Activated CD4-positive, alpha-beta T cell treated with anti-CD3 and anti-CD28 coated beads, Interleukin-2, amount 50 U/mL, for 24 hours (primary cell): ENCODE data around the gene ANK2.

ENCODE experiments used
- DNase-seq, 2 donors: peaks; one replicate each; pipeline ENCODE4 v3.0.0-alpha.2; 2020; ENCODE audit warnings: low read depth in 1 of 2, low spot score in 1 of 2

Gene ANK2

DNA sequence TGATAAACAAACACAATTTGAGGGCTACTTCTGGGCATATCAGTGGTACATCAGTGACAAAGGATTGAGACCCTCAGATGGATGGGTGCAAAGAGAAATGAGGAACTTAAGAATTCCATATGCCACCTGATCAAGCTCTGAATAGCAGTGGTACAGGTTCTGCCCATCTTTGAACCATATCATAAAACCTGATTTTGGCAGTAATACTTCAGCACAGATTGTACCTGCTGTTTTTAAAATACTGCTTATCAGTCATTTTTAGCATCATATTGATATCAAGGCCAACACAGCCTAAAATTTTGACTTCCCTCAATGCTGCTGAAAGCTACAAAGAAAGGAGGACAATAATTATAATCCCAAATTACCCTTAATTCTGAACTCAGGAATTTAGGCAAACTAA lies 41.5 kb downstream of the ANK2 start:
- DNase-seq = no peak

DNA sequence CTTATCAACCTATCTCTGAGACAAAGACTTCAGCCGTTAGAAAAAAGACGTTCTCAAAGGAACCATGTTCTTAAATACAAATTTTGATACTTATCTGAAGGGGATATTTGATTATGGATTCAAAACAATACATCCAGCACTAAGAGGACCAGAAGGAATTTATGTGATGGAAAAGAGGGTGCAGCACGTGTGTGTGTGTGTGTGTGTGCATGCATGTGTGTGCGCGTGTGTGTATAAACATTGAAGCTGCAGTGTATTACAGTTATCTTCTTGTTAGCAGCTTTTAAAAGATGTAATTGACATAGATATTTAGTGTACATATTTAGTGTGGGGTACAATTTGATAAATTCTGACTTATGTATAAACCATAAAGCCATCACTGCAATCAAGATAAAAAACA lies 44.9 kb downstream of the ANK2 start:
- no peak for DNase-seq

DNA sequence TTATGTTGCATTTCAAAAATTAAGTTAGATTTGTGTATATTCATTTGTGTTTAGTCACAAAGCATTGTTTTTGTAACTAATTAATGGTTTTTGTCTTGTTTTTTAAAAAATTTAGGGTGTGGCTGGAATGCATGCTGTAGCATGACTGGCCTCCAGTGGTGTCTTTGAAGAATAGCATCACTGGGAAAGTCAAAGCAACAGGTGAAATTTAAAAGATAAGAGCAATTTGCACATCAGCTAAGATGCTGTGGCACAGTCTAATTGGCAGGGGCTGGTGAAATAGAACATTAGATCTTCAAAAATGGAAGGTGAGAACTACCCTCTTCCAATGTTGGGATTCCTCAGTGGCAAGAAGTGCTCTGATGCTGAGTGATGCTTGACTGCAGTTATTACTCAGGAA lies 45.3 kb downstream of the ANK2 start:
- no peak for DNase-seq

DNA sequence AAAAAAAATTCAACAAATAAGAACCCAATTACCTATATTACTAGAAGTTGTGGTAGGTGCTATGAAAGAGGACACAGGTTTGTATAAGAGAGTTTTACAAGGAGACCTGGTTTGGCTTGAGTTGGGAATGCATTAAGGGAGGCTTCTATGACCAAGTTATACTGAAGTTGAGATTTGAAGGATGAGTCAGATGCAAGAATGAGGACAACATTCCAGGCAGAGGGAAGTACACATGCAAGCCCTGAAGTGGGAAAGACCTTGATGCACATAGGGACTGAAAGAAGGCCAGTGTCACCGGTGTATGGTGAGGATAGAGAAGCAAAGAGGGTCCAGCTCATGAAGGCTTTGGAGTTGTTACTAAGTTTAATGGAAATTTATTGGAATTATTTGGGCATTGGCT lies 52.2 kb downstream of the ANK2 start:
- DNase-seq = no peak

DNA sequence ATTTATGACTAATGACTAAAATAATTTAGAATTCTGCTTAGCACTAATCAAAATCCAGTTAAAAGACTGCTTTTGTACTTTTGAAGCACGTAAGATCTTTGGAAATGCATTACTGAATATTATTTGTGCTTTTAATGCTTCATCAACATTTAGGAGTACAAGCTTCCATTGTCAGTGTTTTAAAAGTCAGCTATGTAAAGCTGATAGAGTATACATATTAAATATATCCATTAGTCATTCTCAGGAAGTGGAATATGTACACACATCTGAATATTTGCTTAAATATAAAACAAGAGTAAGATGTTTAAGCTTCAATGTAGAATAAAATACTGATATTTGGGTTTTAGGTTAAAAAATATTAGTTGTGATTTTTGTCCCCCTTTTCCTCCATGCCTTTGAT lies 54.1 kb downstream of the ANK2 start:
- no peak for DNase-seq

DNA sequence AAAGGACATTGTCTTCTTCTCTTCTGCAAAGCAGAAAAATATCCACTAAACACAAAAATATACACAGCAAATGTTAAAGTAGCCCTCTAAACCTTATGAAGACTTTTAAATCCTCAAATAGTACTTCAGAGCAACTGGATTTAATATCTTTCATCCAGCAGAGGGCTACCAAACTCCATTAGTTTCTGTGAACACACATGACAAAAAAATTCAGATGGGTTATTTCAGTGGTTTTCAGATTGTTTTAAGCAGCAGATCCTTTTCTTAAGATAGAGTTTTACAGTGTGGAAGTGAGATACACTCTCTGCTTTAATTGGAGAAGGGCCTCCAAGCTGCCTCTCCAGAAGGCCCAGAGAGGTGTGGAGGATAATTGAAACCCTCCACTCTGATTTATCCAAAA lies 56.7 kb downstream of the ANK2 start:
- no peak for DNase-seq

DNA sequence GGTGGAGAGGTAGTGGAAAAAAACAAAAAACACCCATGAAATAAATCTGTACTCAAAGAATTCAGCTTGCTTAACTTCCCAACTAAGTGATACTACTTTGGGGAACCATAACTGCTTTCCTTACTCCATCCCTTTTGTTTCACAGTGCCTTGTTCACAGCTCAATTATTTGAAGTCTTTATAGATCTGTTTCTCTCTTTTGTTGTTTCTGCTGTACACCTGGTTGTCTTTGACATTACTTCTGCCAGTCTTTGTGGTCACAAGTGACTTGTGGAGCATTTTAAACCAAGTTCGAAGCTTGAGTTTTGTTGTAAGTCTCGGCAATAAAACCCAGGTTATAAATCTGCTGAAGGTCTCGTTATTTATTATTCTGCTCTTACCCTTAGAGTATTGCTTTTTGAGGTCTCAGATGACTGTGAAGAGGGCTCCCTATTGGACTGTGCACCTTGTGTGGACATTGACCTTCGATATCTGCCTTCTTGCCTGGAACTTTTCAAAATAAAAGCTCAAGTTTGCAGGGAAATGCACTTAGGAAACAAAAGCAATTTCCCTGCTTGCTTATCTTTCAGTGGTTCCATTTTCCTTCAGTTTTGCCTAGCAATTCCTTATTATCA lies 59.8 kb downstream of the ANK2 start:
- DNase-seq = no peak

DNA sequence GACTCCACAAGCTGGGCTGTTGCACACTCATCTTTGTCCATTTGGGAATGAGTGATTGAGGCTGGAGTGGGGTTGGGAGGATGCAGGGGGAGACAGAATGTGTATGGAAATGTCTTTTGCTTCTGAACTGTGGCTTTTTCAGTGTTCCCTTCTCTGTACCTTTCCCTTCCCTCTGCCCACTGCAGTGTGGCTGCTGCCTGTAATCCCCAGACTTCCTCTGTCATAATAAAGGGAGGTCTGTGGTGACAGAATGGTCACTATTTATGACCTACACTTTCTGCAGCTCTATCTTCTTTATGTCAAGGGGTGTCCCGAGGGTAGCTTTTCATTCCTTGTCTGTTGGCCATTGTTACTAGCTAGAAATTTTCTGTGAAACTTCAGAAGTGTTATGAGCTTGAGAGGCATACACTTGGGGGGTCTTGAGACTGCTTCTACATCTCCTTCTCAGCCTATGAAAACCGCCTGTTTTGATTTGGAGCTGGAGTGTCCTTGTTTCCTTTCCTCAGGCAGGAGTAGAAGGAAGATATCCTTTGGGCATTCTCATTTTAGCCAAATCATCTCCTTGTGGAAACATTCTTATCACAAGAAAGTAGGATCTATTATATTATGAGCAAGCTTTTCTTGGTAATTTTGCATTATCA lies 63.0 kb downstream of the ANK2 start:
- DNase-seq = no peak

DNA sequence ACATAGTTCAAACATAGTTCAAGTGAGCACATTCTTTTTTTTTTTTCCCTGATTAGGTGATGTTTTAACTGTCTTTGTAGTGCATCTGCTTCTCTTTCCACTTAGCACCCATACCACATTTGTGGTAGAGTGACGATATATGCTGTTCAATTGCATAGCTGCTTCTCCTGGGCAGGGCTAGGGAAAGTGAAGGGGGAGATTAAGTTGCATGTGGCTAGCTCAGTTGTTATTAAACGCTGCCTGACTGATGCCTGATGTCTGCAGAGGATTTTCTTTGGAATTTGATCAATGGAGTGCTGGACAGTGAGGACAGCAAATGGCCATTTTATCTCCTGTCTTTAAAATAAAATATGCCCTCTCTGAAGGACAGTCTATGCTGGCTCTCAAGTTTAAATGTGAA lies 63.7 kb downstream of the ANK2 start:
- DNase-seq = no peak

DNA sequence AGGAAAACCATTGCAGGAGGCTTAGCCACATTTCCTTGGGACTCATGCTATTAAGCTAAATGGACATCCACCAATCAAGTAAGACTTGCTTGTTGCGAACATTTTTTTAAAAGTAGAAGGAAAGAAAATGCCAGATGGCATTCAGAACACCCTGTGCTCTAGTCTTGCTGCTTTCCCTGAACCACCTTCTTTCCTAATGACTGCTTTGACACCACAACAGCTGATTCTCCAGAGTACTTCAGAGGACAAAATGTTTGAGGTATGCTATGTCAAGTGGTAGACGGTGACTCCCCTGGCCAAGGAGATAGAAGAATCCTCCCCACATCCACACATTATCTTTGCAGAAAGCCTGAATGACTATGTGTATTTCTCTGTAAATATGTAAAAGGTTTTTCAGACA lies 65.4 kb downstream of the ANK2 start:
- DNase-seq = no peak

DNA sequence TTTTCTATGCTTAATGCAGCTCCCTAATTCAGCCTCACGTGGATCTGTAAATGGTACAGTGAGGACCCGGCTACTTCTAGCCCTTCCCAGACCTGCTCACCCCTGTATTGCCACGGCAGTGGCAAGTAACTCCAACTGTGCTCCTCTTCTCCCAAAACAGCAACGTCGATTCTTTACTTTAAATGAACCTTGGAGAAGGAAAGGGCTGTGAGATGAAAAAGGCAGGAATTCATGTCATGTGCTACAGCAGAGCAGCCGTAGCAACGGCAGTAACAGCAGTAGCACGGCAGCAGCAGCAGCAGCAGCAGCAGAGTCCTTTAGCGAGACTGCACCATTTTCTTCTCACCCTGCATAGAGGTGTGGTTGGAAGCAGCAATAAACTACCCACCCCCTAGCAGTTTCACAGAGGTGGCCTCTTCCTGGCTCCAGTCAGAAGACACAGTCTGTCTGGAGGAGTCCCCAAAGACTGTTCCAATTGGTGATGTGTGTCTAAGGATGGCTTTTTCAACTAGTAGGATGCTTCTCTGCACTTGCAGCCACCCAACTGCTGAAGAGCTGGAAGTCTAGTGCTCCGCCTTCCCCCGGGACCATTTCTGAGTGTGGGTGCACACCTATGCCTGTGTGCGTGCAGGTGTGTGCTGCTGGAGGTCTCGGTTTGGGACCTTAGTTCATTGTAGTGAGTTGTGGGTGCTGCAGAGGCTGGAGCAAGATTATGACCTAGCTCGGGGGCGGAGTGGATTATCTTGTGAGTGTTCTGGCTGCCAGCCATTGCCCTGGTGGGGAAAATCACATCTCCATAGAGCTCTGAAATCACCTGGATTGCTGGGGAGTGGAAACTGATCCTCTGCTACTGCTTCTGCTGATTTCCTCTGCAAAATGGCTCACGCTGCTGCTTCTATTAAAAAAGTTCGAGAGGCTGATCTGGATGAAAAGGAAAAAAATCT lies 67.2 kb downstream of the ANK2 start:
- no peak for DNase-seq

DNA sequence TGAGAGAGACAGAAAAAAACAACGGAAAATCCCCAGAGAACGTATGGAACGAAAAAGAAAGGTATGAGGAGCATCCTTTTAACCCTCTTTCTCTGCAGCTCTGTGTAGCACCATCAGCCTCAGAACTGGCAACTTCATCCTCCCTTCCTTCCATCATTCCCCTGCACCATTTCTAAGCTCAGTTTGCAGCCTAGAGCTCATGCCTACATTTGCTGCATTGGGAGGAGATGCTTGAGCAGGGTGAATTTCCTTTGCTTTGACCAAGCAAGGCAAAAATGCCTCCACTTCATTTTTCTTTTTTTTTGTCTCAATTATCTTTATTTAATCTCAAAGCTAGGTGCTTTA lies 67.9 kb downstream of the ANK2 start:
- no peak for DNase-seq

DNA sequence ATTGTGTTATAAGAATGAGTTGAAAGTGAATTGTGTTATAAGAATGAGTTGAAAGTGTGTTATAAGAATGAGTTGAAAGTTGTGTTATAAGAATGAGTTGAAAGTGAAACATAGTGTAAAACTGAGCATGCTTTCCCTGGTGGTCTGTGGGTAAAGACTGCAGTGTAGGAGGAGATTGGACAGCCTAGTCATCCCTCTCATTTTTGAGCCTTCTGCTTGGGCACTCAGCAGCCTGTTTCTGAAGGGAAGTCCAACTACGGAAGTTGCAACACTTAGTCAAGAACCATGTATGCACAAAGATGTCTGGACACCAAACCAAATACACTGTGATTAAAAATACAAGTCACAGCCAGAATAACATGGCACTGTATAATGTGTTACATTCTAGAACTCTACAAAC lies 72.6 kb downstream of the ANK2 start:
- no peak for DNase-seq

DNA sequence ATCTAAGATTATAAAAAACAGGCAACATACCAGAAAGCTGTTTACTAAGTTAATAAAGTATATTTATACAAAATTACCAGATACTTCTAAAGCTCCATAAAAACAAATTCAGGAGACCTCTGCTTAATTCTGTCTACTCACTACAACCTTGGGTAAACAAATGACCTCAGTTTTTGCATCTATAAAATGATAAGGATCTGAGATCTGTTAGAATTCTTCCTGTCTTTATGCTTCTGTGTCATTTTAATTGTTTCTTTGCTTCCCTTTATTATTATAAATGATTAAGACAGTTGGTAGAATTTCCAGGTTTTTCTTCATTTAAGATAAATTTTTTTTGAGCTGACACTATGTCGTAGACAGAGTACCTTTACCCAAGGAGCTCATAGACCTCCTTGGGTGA lies 76.0 kb downstream of the ANK2 start:
- no peak for DNase-seq

DNA sequence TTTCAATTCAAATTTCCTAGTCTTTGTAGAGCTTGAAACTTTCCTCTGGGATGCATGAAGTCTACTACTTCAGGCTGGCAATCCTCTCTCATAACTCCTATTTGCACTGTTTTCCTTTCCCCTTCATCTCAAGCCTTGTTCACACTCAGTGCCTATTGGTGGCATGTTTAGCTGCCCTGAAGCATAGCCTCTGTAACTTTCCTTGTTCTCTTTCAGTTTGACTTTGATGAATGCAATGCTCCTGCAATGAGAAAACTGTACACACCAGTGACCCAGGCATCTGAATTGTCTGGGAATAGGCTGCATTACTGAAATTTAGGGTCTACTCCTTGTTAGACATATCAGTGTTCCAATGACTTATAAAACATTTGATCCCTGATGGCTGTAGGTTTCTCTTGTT lies 81.7 kb downstream of the ANK2 start:
- DNase-seq = no peak

DNA sequence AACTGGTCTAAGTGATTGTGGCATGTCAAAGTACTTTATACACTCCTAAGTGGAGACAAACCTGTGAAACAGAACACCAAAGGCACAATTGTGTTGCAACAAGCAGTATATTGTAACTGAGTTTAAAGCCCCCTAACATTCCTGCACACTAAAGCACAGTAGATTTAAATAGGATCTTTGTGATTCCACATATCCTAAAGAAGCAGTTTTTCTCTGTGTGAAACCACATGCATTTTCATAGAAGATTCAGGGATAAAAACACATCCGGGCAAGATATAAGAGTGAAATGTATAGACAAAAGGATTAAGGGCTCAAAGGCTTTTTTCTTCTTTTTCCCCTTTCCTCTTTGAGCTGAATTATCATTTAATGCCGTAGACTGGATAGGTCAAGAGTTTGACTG lies 82.2 kb downstream of the ANK2 start:
- DNase-seq = no peak

DNA sequence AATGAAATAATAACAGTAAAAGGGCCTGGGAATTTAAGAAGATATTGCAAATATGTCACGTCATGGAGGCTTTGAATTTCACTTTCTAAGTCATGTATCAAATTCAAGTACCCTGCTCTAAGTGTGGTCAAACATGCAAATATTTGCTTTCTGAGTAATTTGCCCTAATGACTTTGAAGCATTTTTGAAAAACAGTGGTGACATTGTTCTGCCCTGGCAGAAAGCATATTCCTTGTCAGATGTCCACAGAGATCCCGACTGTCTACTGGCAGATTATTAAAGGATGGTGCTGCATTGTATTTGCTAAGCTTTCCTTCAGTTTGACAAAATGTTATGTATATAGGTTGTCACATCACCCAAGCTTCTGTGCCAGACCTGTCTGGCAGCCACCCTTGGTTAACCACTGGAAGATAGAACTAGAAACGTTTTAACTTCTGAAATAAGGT lies 92.5 kb downstream of the ANK2 start:
- no peak for DNase-seq

DNA sequence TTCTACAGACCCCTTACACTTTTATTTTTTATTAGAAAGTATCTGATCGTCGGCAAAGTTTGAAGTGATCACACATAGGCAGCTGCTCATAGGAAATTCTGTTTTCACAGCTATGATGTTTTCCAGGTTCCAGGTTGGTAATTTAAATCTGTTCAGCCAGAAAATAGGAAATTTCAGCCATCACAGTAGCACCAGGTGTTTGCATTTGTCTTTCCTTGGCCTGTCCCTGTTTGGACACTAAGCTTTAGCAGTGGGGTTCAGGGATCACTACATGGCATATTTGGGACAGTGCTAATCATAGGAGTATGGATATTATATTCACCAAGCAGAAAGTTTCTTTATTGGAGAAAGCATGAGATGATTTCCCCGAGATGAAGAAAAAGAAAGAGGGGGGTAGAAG lies 92.9 kb downstream of the ANK2 start:
- no peak for DNase-seq

DNA sequence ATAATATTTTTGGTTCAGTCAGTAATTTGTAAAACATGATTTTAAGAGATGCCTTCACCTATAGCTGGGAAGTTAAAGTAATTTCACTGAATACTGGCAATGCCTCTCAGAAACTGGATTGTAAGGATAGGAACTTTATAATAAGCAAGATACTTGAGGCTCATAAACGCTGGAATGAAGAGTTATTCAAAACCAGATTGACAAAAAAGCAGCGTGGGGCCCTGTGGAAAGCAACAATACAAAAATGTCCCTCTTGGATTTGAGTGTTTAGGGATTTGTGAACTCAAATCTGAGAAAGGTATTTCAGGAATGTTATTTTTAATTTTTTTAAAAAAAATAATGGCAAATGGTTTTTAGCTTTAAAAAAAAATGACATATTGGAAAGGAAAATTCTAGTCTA lies 94.6 kb downstream of the ANK2 start:
- no peak for DNase-seq

DNA sequence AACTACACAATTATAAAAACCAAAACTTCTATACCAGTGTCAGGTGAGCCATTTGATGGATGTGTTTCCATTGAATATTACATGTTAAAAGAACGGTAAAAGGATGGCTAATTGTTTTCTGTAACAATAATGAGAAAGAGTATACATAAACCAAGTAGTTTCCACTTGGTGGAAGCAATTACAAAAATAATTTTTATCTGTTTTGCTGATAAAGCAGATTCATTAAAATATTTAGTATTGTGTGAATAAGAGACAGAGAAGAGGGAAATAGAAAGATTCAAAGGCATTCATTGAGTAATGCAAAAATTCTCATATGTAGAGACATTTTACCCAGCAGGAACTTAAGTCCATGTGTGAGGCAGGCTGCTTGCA lies 95.7 kb downstream of the ANK2 start:
- DNase-seq = no peak

DNA sequence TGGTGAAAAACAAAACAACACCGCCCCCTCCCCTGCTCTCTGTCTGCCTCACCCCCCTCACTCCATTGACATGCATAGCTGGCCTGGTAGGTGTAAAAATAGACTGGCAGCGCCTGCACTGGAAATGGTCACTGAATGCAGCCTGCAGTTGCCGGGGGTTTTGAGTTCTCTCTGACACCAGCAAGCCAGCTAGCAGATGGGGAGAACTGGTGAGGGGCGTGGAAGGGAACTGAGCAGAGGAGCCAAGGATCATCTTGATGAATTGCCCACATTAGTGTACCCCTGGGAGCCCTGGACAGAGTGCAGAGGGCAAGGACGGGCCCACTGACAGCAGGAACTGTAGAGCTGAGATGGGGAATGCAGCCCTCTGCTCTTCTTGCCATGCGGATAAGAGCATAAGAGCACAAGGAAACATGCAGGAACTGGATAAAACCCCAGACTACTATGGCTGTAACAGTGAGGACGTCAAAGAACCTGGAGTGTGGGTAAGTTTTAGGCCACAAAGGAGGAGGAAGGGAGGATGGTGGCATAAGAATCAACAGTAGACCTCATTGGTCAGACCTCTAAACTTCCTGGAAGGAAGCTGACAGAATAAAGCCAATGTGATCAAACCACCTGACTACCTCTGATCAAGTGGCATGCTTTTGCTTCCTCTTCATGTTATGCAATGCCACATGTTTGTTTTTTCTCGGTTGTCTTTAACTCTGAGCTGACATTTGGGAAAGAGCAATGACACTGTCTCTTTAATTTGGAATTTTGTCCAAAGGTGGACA lies 96.3 kb downstream of the ANK2 start:
- DNase-seq = no peak

DNA sequence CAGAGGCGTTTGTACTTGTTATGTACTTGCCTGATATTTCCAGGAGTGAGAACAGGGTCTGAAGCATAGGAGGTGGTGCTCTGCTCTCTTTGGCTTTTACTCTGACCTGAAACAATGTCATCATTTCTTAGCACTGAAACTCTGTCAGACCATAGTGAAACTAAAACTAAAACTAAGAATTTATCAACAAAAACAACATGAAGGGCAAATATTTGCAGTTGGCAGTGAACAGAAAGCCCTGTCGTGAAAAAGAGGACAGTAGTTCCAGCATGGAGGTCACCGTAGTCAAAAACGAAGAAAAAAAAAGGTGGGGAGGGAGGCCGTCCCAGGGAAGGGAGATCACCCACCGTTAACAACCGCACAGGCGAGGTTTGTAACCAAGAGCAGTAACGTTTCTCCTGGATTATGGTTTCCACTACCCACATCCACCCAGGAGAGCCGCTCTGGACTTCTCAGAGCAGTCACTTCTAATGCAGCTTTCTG lies 97.5 kb downstream of the ANK2 start:
- DNase-seq = no peak
